Upper lobe of left lung (tissue), 6 donors: Measurements from ENCODE around the gene BACE1-AS. TPM values are rescaled to one million over a fixed set of nuclear protein-coding genes. Genes with fewer than 3 reads are reported as not detected.

Experiments
- ATAC-seq, 2 donors: fragments of 200-7000 bp; cut with Tn5 transposase; one replicate each; pipeline ENCODE4 v1.9.1; 2022; ENCODE audit warnings: mild to moderate bottlenecking in 2 of 2, moderate library complexity in 2 of 2; ENCODE audit not compliant: low FRiP score in 2 of 2
- DNase-seq, 2 donors: peaks; one replicate each; pipeline ENCODE4 v3.0.0-alpha.2; 2019 to 2020
- H3K27ac ChIP-seq, 4 donors: fragments of 200-600 bp; sonication (generic); one replicate each; pipeline ENCODE4 v1.5.1; 2016 to 2019
- H3K27me3 ChIP-seq, 4 donors: fragments of 200-600 bp; sonication (generic); one replicate each; pipeline ENCODE4 v1.5.1; 2017 to 2019
- H3K36me3 ChIP-seq, 4 donors: fragments of 200-600 bp; sonication (generic); one replicate each; pipeline ENCODE4 v1.5.1; 2016 to 2019
- H3K4me1 ChIP-seq, 4 donors: fragments of 200-600 bp; sonication (generic); one replicate each; pipeline ENCODE4 v1.5.1; 2018 to 2019
- H3K4me3 ChIP-seq, 4 donors: fragments of 200-600 bp; sonication (generic); one replicate each; pipeline ENCODE4 v1.5.1; 2017 to 2019; ENCODE audit warnings: mild to moderate bottlenecking in 2 of 4, moderate library complexity in 1 of 4
- H3K9me3 ChIP-seq, 4 donors: fragments of 200-600 bp; sonication (generic); one replicate each; pipeline ENCODE4 v1.5.1; 2018 to 2019
- EP300 ChIP-seq, 4 donors: sonication (generic); formaldehyde crosslinking; IDR thresholded peaks; one replicate each; pipeline ENCODE4 v1.5.1; 2017; ENCODE audit warnings: antibody characterized with exemption in 4 of 4, control low read depth in 2 of 4
- POLR2A ChIP-seq, 4 donors: fragments of 450-650 bp; IDR thresholded peaks; one replicate each; pipeline ENCODE4 v1.5.1; 2016 to 2017; ENCODE audit warnings: antibody characterized with exemption in 4 of 4, mild to moderate bottlenecking in 2 of 4
- POLR2AphosphoS5 ChIP-seq, 2 donors: sonication (generic); formaldehyde crosslinking; IDR thresholded peaks; one replicate each; pipeline ENCODE4 v1.5.1; 2017; ENCODE audit warnings: antibody characterized with exemption in 2 of 2
- WGBS, 2 donors: methylation state at CpG; one replicate each; pipeline ENCODE4 v1.1.5; 2017 to 2018; 5-methylcytosine and 5-hydroxymethylcytosine counted together
- total RNA-seq, 6 donors: library from RNA; depleted of rRNA in 4 of 6; stranded (reverse); fragments of >200 nt in 4 of 6; gene quantifications; one replicate each; pipeline versions ENCODE4 v1.1.0 to v1.2.1, GENCODE V29; 2016 to 2021
- TF ChIP-seq, protein P1 (sequence below), 6 experiments: fragments of 450-650 bp in 4 of 6; fragments of 200-600 bp in 2 of 6; sonication (generic) in 2 of 6; IDR thresholded peaks; one replicate each; pipeline ENCODE4 v1.5.1; 2016 to 2019; ENCODE audit warnings: antibody characterized with exemption in 6 of 6
- donor health status: DM: no; HTN: no; CAD: no; lungs with moderate emphysema.
- donor health status: DM: no; HTN: yes; CAD: no; lungs with severe emphysema.

Gene BACE1-AS
- total RNA-seq, 6 donors from 2014 or later: 3.8 to 7.4 (median 5.0) TPM

DNA sequence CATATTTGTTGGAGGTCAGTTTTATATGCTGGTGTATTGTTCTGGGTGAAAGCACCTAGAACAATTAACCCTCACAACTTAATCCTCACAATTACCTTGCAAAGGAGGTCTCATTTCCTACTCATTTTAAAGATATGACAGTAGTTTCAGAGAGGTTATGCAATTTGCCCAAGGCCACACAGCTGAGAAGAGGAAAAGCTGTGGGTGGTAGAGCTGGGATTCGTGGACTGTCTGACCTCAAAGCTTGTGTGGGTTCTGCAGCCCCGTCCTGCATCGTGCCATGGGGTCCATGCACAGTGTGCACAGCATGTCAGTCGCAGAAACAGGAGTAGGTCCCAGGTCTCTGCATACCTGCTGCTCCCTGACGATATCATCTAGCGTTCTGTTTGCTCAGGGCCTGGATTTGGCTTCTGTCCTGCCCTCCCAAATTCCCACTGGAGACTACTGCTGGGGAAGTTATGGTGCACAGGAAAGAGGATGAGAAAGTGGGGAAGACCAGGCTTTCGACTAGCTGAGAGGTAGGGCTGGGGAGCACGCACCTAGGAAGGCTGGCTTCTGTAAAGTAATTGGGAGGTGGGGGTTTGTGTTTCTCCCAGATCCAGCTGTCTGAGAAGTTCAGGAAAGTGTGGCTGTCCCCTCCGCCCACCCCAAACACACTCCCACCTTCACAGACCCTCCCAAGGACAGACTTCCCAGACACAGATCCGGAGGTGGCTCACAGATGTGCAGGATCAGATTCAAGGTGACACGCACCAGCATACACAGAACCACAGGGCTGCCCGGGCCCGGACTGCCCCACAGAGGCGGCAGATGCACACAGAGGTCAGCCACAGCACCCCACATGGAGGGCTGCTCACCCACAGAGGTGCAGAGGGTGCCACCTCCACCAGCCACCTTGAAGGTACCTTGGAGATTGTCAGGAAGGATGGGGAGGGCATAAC, 23.0 kb downstream of the BACE1-AS start:
- 70 to 82% methylated on average over 14 of the region's 14 CpGs for WGBS, 2 donors
- ATAC-seq: no peak
- TF ChIP-seq EP300 (IDR thresholded peaks at IDR 0.05) (no peak), POLR2AphosphoS5 (IDR thresholded peaks at IDR 0.05) (no peak), POLR2A (IDR thresholded peaks at IDR 0.05) (no peak)
- TF ChIP-seq, protein P1, sequence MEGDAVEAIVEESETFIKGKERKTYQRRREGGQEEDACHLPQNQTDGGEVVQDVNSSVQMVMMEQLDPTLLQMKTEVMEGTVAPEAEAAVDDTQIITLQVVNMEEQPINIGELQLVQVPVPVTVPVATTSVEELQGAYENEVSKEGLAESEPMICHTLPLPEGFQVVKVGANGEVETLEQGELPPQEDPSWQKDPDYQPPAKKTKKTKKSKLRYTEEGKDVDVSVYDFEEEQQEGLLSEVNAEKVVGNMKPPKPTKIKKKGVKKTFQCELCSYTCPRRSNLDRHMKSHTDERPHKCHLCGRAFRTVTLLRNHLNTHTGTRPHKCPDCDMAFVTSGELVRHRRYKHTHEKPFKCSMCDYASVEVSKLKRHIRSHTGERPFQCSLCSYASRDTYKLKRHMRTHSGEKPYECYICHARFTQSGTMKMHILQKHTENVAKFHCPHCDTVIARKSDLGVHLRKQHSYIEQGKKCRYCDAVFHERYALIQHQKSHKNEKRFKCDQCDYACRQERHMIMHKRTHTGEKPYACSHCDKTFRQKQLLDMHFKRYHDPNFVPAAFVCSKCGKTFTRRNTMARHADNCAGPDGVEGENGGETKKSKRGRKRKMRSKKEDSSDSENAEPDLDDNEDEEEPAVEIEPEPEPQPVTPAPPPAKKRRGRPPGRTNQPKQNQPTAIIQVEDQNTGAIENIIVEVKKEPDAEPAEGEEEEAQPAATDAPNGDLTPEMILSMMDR (IDR thresholded peaks at IDR 0.05): no peak
- Histone ChIP-seq H3K4me1 (peaks cover 22 to 29% (median 25%) of the 10 kb centered on the region in 4 donors), H3K27ac (no peak overlapping the region), H3K27me3 (no peaks in the 10 kb centered on the region), H3K9me3 (no peaks in the 10 kb centered on the region), H3K4me3 (peak overlapping the region in 2 of 4 donors; percentile 91 to 96), H3K36me3 (no peaks in the 10 kb centered on the region)
- no peak for DNase-seq

DNA sequence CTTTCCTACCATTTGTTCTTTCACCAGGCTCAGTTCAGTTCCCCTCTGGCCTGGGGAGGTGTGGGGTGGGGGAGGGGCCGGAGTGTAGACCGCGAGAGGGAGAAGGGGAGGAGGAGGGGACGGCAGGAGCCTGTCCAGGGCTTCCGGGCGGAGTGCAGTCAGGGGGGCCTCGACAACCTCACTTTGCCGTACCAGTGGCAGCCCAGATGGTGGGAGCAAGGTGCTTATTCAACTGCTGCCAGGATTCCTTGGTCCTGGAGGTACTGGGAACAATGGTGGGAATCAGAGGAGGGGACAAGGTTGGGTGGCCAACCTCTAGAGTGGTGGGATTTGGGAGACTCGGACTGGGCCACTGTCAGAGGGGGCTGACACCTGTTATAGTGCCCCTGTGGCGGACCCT, 23.7 kb downstream of the BACE1-AS start:
- DNase-seq: no peak
- Histone ChIP-seq H3K4me1 (peaks cover 22 to 29% (median 25%) of the 10 kb centered on the region in 4 donors), H3K9me3 (no peaks in the 10 kb centered on the region), H3K36me3 (no peaks in the 10 kb centered on the region), H3K4me3 (peak overlapping the region in 3 of 4 donors; percentile 78 to 96 (median 91)), H3K27me3 (no peaks in the 10 kb centered on the region), H3K27ac (no peak overlapping the region)
- ATAC-seq: no peak
- TF ChIP-seq POLR2AphosphoS5 (IDR thresholded peaks at IDR 0.05) (no peak), POLR2A (IDR thresholded peaks at IDR 0.05) (no peak), EP300 (IDR thresholded peaks at IDR 0.05) (no peak)
- TF ChIP-seq, protein P1 (IDR thresholded peaks at IDR 0.05): no peak
- WGBS, 2 donors: 17 to 30% methylated on average over 9 to 10 of the region's 10 CpGs

DNA sequence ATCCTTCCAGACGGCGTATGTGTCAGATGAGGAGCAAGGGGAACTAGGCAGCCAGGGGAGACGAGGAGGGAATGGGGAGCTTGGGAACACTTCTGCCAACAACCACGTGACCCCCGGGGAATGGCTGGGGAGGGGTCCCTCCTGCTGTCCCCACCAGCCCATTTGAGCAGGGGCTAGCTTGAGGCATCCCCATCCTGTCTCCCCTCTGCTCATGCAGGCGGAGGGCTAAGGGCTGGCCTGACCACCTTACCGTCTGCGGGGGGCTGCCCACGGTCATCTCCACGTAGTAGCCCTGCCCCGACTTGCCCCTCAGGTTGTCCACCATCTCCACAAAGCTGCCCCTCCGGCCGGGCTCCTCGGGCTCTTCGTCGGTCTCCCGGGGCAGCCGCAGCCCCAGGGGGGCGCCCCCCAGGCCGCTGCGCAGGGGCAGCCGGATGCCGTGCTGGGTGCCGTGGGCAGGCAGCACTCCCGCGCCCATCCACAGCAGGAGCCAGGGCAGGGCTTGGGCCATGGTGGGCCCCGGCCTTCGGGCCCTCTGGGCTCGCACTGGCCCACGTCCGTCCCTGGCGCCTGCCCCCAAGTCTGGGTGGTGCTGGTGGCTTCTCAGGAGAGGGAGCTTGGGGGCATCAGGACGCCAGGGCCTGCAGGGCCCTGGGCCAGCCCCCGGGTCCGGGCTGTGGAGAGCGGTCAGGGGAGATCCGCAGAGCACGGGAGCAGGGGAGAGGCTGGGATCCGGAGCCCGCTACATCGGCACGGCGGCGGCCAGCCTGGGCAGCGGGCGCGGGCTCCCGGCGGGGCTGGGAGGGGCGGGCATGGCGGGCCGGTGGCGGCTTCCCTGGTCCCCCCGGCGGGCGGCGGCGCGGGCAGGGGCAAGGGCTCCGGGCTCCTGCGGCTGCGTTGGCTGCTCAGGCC, 24.4 kb downstream of the BACE1-AS start:
- WGBS, 2 donors: 6% methylated on average over 7 to 21 of the region's 62 CpGs
- DNase-seq: peak; percentile 22 to 92

DNA sequence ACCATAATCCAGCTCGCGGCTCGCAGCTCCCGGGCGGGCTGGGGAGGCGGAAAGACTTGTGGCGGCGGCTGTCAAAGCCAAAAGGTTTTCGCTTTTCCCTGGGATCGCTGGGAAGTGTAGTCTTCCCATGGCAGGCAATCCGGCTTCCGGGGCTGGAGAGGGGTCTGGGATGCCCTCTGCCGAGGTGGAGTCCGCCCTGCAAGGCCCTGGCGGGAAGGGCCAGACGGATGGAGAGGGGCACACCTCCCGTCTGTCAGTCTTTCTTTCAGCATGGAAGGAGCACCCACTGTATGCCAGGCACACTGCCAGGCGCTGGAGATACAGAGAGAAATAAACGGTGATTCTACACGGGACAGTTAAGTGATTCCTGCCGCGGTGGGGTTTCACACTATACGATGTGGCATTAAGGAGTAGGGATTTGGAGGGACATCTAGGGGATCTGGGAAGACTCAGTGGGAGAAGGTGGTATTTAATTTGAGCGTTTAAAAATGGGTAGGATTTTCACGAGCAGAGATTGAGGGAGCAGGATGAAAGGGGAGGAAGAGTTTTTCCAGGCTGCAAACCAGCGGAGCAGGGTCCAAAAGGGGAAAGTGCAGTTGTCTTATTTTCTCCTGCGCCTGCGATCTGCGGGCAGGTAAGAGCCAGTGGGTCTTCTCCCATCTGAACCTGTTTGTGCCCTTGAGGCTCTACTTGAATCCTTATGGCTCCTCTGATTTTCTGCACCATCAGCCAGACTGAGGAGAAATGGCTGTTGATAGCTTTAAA, 25.2 kb downstream of the BACE1-AS start, which contains the start of gene BACE1:
BACE1 (minus strand) TSS at position 60 of the 765 bp plus-strand sequence. CDS start 461 bp downstream, outside the sequence.
- H3K36me3 ChIP-seq: no peaks in the 10 kb centered on the region
- TF ChIP-seq, protein P1 (IDR thresholded peaks at IDR 0.05): peak in 4 of 6 experiments; percentile 10 to 45 (median 18)
- peak in 1 of 4 donors; percentile 34 for TF ChIP-seq POLR2A (IDR thresholded peaks at IDR 0.05)
- TF ChIP-seq POLR2AphosphoS5 (IDR thresholded peaks at IDR 0.05): peak in 1 of 2 donors; percentile 58
- TF ChIP-seq EP300 (IDR thresholded peaks at IDR 0.05): no peak
- peak within 1 kb of the TSS; percentile 74 to 96 (median 84) for H3K4me3 ChIP-seq
- no peaks in the 10 kb centered on the region for H3K27me3 ChIP-seq
- ATAC-seq (peak; percentile 90 to 94), DNase-seq (peak in 1 of 2 donors; percentile 78)
- peak within 1 kb of the TSS in 3 of 4 donors; percentile 44 to 75 (median 54) for H3K27ac ChIP-seq
- H3K4me1 ChIP-seq: peaks cover 22 to 29% (median 25%) of the 10 kb centered on the region in 4 donors
- H3K9me3 ChIP-seq: no peaks in the 10 kb centered on the region
- 14 to 22% methylated on average over 14 to 23 of the region's 29 CpGs for WGBS, 2 donors

More for the DNA sequence above, 24.4 kb downstream of the BACE1-AS start:
- ATAC-seq: peak; percentile 50 to 54
- H3K27ac ChIP-seq: peak overlapping the region in 3 of 4 donors; percentile 44 to 75 (median 54)
- no peaks in the 10 kb centered on the region for H3K9me3 ChIP-seq
- peak overlapping the region; percentile 74 to 96 (median 84) for H3K4me3 ChIP-seq
- no peaks in the 10 kb centered on the region for H3K27me3 ChIP-seq
- peaks cover 22 to 29% (median 25%) of the 10 kb centered on the region in 4 donors for H3K4me1 ChIP-seq
- H3K36me3 ChIP-seq: no peaks in the 10 kb centered on the region
- no peak for TF ChIP-seq EP300 (IDR thresholded peaks at IDR 0.05)
- TF ChIP-seq, protein P1 (IDR thresholded peaks at IDR 0.05): no peak
- TF ChIP-seq POLR2A (IDR thresholded peaks at IDR 0.05): no peak
- no peak for TF ChIP-seq POLR2AphosphoS5 (IDR thresholded peaks at IDR 0.05)
